ENCODE results near the gene ASB18.
"Not testable (repeated sequence)": the region's sequence is repeated elsewhere in the genome, so short reads cannot be mapped to it uniquely, and the experiment has no call there.

ASB18 gene

GRCh38 chr2:236264256-236264655 lies at the start of gene ASB18:
TSS of gene ASB18 (minus strand) at chr2:236264406. CDS start at chr2:236264345, 61 bp downstream.
- no peak for DNase-seq

- no peak for DNase-seq
Measured at GRCh38 chr2:236311286-236311685, 47.1 kb upstream of the ASB18 start.

GRCh38 chr2:236309669-236310029 lies 45.4 kb upstream of the ASB18 start:
- no peak for DNase-seq

DNA sequence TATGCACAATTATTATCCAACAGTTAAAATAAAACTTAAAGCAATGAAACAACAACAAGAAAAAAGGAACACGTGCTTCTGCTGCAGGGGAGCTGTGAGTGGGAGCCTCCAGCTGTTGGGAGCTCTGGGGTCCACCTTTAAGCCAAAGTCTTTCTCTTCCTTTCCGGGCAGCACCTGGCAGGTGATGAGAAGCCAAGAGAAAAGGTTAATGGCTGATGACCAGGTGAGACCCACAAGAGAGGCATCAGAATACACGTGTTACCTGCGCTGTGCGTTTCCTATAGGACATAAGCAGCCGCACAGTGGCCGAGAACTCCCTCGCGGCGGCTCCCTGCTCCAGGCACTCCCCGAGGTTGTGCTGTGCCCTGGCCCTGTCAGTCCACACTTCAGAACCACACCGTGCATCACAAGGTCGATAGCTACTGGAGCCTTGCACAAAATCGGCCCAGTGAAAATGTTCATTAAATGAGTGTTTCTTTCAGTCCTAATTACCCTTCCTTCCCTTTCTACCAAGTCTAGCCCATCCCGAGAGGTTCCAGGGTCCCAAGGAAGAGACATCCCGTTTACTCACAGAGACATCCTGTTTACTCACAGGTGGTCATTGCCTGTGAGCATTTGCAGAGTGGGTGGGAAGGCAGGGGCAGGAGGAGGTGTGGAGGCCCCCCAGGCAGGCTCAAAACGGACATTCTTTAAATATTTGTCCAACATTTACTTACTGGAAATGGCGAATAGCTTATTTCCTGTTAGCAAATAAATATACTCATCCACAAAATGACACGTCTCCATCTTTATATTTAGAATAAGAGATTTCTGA lies 44.9 kb upstream of the ASB18 start:
- DNase-seq, result no peak

GRCh38 chr2:236307641-236308040 lies 43.4 kb upstream of the ASB18 start:
- DNase-seq, result no peak

DNA sequence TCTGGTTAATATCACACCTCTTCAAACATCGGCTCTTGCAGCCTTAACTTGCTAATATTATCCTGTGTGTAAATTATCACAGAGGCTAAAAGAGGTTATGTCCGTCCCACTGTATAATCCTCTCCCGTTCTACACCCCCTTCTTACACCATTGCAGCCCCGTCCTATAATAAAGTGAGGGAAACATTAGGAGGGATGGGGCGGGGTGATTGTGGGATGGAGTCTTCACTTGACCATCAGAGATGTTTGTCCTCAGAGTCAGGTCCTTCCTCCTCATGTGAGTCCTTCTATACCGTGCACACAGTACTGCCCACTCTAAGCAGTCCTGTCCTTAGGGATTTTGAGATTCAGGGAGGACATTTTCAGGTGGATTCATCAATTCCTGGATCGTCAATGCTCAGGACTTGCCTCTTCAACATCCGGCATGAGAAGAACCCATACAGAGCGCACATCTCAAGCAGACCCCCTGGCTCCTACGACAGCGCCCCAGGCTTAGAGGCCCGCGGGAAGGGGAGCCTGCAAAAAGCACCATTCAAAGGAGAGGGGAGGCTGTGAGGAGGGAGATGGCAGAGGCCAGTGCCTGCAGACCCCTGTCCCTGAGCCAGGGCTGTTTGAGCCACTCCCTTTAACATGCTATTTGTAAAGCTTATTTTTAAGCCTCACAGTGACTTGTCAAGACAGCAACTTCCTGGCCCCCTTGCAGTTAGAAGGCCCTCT lies 42.8 kb upstream of the ASB18 start:
- DNase-seq, result no peak

GRCh38 chr2:236305964-236306605 lies 41.9 kb upstream of the ASB18 start:
- no peak for DNase-seq

GRCh38 chr2:236305531-236305930 lies 41.3 kb upstream of the ASB18 start:
- no peak for DNase-seq

GRCh38 chr2:236303935-236304334 lies 39.7 kb upstream of the ASB18 start:
- DNase-seq, result no peak

DNA sequence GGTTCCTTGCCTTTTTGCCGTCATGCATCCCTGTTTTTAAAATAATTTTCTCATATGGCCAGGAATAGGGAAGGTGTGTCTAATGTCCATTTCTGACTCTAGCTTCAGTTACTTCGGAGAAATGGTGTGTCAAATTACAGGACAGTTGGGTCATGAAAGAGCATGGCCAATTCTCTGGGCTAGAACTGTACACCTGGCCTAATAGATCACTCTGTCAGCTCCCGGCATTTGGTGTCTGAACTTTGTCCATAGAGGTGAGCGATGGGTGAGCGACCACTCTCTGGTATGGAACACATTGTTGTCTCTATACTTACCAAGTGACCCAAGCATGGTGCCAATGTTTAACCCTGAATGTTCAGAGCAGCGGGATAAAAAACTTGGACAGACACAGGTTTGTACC lies 38.3 kb upstream of the ASB18 start:
- no peak for DNase-seq

DNA sequence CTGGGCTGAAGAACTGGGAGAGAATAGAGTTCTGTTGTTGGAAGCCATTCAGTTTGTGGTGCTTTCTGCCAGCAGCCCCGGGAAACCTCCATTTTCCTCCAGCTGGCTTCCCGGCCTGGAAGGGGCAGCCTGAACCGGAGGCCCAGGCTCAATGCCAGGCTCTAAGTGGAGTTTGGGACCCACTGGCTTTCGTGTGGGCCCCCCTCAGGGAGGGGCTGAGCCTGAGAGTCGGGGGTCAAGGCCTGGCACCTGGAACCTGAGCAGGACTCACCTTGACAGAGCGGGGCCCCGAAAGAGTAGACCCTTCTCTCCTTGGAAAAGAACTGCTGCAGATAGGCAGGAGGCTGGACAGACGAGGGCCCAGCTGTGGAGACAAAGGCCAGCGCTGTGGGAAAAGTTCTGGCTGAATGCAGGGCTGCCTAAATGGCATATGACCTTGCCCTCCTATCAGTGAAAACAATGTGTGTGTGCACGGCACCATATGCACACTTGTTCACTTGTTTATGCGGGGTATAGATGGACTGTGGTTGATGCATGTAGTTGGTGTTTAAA lies 34.8 kb upstream of the ASB18 start:
- no peak for DNase-seq

DNA sequence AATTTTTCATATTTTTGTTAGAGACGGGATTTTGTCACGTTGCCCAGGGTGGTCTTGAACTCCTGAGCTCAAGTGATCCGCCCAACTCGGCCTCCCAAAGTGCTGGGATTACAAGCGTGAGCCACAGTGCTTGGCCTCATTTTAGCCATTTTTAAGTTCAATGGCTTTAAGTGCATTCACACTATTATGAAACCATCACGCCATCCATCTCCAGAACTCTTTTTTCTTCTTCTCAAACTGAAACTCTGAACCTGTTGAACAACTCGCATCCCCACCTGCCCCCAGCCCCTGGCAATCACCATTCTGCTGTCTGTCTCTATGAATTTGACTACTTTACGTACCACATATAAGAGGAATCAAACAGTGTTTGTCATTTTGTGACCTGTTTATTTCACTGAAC lies 31.3 kb upstream of the ASB18 start:
- no peak for DNase-seq

DNA sequence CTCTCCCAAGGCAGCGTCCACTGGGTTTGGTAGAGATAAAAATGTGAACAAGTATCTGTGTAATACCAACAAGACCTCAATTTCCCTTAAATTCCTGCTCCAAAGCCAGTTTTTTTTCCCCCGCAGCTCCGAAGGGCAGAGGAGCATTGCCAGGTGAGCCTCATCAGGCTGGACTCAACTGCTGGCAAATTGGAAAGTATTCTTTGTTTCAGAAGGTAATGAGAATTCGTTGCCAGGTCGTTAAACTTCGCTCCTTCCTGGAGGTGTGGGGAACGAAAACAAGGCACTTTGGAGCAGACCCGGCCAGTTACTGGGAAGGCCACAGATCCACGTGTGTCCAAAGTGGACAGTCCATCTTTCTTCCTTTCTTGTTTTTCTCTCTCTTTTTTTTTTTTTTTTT lies 30.4 kb upstream of the ASB18 start:
- DNase-seq, result no peak

DNA sequence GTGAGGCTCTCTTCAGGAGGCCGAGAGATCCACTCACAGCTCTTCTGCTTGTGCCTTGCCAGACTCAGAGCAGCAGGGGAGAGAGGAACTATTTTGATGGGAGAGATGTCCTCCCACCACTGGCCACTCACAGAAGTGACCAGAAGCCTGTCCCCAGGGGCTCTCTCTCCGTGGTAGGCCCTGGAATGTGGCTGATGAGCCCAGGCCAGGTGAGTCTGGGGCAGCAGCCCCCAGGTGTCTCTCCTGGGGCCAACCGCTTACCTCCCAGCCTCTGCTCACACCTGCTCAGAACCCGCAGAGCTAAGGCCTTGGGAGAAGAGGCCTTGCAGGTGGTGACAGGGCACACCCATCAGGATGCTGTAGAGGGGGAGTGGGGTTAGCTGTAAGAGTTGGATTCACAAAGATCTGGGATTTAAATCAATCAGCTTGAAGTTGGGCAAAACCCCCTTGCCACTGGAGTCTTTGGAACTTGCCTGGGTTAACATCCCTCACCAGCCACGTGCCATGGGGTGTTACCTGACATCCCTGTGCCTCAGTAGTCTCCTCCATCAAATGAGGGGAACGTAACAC lies 29.1 kb upstream of the ASB18 start:
- no peak for DNase-seq

DNA sequence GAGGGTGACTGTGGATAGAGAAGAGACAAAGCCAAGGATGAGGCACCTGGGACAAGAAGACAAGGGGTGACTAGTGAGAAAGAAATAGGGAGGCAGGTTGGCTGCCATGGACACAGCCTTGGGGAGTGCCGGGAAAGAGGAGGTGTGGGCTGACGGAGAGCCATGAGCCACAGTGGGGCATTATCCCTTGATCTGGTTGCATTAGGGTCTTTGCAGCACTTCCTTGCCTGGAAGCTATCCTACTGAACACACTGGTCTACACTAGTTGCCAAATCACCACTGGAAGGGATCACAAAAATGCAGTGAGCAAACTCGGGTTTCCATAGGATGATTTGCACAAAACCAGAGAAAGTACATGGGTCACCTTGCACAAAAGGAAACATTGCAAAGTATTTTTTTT lies 27.7 kb upstream of the ASB18 start:
- DNase-seq, result no peak

DNA sequence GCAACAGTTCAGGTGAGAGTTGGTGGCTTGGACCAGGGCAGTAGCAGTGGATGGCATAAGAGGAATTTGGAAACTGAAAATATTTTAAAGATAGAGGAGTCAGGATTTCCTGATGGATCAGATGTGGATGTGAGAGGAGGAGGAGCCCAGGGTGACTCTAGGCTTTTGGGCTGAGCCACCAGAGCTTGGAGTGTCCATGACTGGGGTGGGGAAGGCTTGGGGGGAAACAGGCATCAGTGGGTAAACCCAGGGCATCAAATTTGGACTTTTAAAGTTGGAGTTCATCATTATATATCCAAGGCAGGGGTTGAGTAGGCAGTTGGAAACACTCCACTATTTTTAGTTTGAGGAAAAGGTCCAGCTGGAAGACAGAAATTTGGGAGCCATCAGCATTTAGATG lies 27.3 kb upstream of the ASB18 start:
- no peak for DNase-seq

DNA sequence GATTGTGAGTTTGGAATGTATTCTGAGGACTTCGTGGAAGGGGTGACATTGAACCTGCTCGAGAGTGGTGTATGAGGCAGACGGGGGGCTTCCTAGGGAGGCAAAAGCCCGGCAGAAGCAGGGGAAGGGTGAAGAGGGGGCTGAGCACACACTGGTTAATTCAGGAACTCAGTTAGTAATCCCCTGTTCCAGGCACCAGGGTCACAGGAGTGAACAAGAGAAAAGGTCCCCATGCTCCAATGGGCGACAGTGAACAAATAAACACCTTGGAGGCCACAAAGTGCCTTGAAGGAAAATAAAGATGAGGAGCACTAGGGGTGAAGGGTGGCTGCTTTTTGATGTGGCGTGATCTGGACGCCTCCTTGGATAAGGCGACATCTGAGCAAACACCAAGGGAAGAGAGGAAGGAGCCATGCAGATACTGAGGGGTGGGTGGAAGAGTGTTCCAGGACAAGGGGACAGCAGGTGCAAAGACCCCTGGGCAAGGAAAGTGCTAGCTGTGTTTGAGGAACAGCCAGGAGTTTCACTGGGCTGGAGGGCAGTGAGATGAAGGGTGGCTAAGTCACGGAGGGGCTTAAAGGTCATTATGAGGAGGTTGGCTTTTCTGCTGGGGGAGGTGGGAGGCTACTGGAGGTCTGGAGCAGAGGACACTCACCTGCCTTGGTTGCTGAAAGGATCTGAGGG lies 26.7 kb upstream of the ASB18 start:
- no peak for DNase-seq

- DNase-seq, result no peak
Measured at GRCh38 chr2:236289766-236290462, 25.7 kb upstream of the ASB18 start.

- DNase-seq, result not testable (repeated sequence)
Measured at GRCh38 chr2:236288373-236288772, 24.2 kb upstream of the ASB18 start.

DNA sequence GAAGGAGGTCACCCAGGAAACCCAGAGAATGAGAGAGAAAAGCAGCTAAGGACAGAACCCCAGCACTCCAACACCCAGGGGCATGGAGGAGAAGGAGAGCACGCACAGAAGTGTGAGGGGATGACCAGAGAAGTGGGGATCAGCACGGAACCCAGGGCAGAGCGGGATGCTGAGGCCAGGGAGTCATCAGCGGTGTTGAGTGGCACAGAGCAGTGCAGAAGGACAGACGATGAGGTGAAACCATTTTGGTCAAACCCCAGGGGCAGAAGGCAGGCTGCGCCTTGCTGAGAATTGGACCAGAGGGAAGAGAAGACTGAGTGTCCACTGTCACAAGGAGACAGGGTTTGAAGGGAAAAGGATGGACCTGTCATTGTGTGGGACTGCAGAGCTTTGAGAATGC lies 23.4 kb upstream of the ASB18 start:
- no peak for DNase-seq

GRCh38 chr2:236286873-236287545 lies 22.8 kb upstream of the ASB18 start:
- DNase-seq, result no peak

- DNase-seq, result no peak
Measured at GRCh38 chr2:236284208-236284607, 20.0 kb upstream of the ASB18 start.

Data from NK-92 treated with Interleukin-12 subunit alpha and Interleukin-12 subunit beta, amount 100 ng/mL, for 24 hours (cell line).